ENCODE data around the gene SNX32. TPM values are rescaled to one million over a fixed set of nuclear protein-coding genes. Genes with fewer than 3 reads are reported as not detected.

Gene SNX32
- total and polyA plus RNA-seq, 2 of the 13 experiments (the other 11 are each of a cell fraction or from before 2014, with no cell fraction given): 0.09 to 0.34 TPM

DNA sequence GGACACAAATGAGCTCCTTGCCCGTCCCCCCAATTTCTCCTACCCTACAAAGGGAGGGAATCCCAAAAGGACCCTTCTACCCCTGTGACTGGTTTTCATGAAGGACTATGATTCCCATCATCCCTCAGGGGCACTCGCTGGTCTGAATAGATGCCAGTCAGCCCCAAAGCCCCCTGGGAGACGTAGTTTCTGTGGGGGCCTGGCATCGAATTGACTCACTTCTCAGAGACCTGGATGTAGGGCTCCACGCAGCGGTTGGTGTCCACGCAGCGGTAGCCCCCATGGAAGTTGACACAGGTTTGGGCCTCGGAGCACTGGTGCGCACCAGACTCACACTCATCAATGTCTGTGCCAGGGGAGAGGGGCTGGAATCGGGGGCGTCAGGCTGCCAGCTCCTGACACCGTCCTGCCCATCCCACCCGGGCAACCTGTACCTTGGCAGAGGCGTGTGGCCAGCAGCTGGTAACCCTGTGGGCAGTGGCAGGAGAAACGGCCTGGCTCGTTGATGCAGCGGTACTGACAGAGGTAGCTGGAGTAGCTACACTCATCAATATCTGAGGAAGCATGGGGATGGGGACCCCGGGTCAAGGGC, 34.4 kb downstream of the SNX32 start (continued):
- peak; percentile 83 for TF ChIP-seq ZNF143 (CRISPR knock-in tag; IDR thresholded peaks at IDR 0.05)
- 0 out of 2 replicates have a peak, but pooled peaks have one; percentile 65 for TF ChIP-seq PAF1 (CRISPR knock-in tag; IDR thresholded peaks at IDR 0.05)
- TF ChIP-seq THAP11 (CRISPR knock-in tag; IDR thresholded peaks at IDR 0.05): peak; percentile 92
- TF ChIP-seq, protein P1, sequence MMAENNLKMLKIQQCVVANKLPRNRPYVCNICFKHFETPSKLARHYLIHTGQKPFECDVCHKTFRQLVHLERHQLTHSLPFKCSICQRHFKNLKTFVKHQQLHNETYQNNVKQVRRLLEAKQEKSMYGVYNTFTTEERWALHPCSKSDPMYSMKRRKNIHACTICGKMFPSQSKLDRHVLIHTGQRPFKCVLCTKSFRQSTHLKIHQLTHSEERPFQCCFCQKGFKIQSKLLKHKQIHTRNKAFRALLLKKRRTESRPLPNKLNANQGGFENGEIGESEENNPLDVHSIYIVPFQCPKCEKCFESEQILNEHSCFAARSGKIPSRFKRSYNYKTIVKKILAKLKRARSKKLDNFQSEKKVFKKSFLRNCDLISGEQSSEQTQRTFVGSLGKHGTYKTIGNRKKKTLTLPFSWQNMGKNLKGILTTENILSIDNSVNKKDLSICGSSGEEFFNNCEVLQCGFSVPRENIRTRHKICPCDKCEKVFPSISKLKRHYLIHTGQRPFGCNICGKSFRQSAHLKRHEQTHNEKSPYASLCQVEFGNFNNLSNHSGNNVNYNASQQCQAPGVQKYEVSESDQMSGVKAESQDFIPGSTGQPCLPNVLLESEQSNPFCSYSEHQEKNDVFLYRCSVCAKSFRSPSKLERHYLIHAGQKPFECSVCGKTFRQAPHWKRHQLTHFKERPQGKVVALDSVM (CRISPR knock-in tag; IDR thresholded peaks at IDR 0.05): no peak
- TF ChIP-seq ZBTB33 (CRISPR knock-in tag; IDR thresholded peaks at IDR 0.05): 0 out of 2 replicates have a peak, but pooled peaks have one; percentile 20
- peak; percentile 89 for TF ChIP-seq AGO2 (optimal IDR thresholded peaks at IDR 0.05; ENCODE audit: low read depth, low read length)
- TF ChIP-seq POLR2AphosphoS5 (IDR thresholded peaks at IDR 0.05; ENCODE audit: low read depth, low read length): 0 out of 2 replicates have a peak, but pooled peaks have one; percentile 3
- peak; percentile 52; the same call in 1 of the 2 replicates for TF ChIP-seq SUZ12 (IDR thresholded peaks at IDR 0.05; ENCODE audit: low read depth, low read length)
- peak; percentile 54 for TF ChIP-seq RBFOX2 (IDR thresholded peaks at IDR 0.05; ENCODE audit: low read depth, low read length)

DNA sequence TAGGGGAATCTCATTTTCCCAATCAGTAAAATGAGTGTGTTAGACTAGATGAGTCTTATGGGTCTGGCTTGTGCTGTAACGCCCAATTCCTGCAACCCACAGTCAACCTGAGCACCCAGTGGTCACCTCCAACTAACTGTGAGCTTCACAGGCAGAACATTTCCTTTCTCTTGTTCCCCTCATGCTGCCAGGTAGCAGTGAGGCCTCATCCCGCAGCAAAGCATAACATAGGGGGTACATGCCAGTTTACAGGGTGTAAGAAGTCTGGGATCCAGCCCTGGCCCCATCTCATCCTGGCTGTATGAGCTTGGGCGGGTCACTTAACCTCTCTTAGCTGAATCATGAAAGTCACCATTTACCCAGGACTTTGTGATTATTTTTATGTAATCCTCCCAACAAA, 35.1 kb downstream of the SNX32 start:
- no peak overlapping the region for H3K9ac ChIP-seq (ENCODE audit: insufficient read depth, low read depth, low read length)
- H2AFZ ChIP-seq (ENCODE audit: low read length): no peak overlapping the region
- ChIA-PET CTCF (ENCODE audit: low intra/inter-chr PET ratio, low total read pairs) (no interaction called here), POLR2A (interaction anchor here (1.0 to 8.9 kb wide), 5 partner anchors 10 to 156 kb away, joined by 3 to 81 read pairs (median 3); partner anchors contain the start of genes CFL1, FIBP and MUS81)
- H4K20me1 ChIP-seq (ENCODE audit: insufficient read depth, low read length): no peaks in the 10 kb centered on the region
- H3K27me3 ChIP-seq (ENCODE audit: control insufficient read depth in 1 of 2, insufficient read depth in 2 of 2, low read length in 2 of 2): no peaks in the 10 kb centered on the region; a peak in 1 of 5 replicates
- ATAC-seq (no peak), DNase-seq (ENCODE audit: low spot score) (no peak), FAIRE-seq (no peak)
- no peaks in the 10 kb centered on the region for H3K79me2 ChIP-seq (ENCODE audit: insufficient read depth, low read length)
- no peak overlapping the region for H3K27ac ChIP-seq (ENCODE audit: extremely low read length, insufficient read depth, low read length)
- in situ Hi-C loops (cut with HindIII; ENCODE audit: extremely low pct_ligation_motif_present, low pct_unique_long_range_greater_than_20kb) (no loop called here), intact Hi-C loops (cut with micrococcal nuclease; ENCODE audit: unreplicated experiment) (no loop called here)
- peaks cover 7 to 30% of the 10 kb centered on the region in 2 experiments; a peak in 4 of 5 replicates for H3K36me3 ChIP-seq (replicated peaks in 1 of 2; ENCODE audit: control insufficient read depth in 1 of 2, insufficient read depth in 2 of 2, low read length in 2 of 2)
- H3K4me2 ChIP-seq (ENCODE audit: low read depth, low read length): no peak overlapping the region
- H3K4me3 ChIP-seq (replicated peaks in 1 of 3; ENCODE audit: insufficient read depth in 1 of 3, low read depth in 2 of 3, low read length in 3 of 3): no peak overlapping the region
- no peaks in the 10 kb centered on the region for H3K9me3 ChIP-seq (ENCODE audit: low read length)
- H3K4me1 ChIP-seq (ENCODE audit: insufficient read depth, low read length): peaks cover 22% of the 10 kb centered on the region
- BruUV-seq (replicated peaks): TSS peak; percentile 32
- WGBS (ENCODE audit: low lambda C conversion rate): 100% methylated on average over 2 of the region's 3 CpGs
- TF ChIP-seq ZSCAN9 (CRISPR knock-in tag; IDR thresholded peaks at IDR 0.05; ENCODE audit: borderline replicate concordance) (no peak), WIZ (CRISPR knock-in tag; IDR thresholded peaks at IDR 0.05) (no peak), ZZZ3 (CRISPR knock-in tag; IDR thresholded peaks at IDR 0.05; ENCODE audit: borderline replicate concordance) (no peak), ZNF337 (CRISPR knock-in tag; IDR thresholded peaks at IDR 0.05; ENCODE audit: borderline replicate concordance, low read depth) (no peak), PCBP1 (IDR thresholded peaks at IDR 0.05; ENCODE audit: borderline replicate concordance, low read depth, low read length) (no peak), POLR2A (IDR thresholded peaks at IDR 0.05; ENCODE audit: insufficient read depth in 1 of 2, low read depth in 2 of 2, low read length in 2 of 2) (peak in 1 of 2 experiments; percentile 12; a peak in 1 of 4 replicates), ZNF446 (CRISPR knock-in tag; IDR thresholded peaks at IDR 0.05) (no peak), ZSCAN20 (CRISPR knock-in tag; IDR thresholded peaks at IDR 0.05; ENCODE audit: borderline replicate concordance) (no peak), RFX1 (IDR thresholded peaks at IDR 0.05) (no peak), MBNL3 (CRISPR knock-in tag; conservative IDR thresholded peaks at IDR 0.05) (no peak)
- TF ChIP-seq, protein P2, sequence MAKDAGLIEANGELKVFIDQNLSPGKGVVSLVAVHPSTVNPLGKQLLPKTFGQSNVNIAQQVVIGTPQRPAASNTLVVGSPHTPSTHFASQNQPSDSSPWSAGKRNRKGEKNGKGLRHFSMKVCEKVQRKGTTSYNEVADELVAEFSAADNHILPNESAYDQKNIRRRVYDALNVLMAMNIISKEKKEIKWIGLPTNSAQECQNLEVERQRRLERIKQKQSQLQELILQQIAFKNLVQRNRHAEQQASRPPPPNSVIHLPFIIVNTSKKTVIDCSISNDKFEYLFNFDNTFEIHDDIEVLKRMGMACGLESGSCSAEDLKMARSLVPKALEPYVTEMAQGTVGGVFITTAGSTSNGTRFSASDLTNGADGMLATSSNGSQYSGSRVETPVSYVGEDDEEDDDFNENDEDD (CRISPR knock-in tag; IDR thresholded peaks at IDR 0.05; ENCODE audit: borderline replicate concordance): no peak
